IMR-90 (cell line): ENCODE measurements around the gene SEMG1. TPM values are rescaled to one million over a fixed set of nuclear protein-coding genes. Genes with fewer than 3 reads are reported as not detected.

Experiments used
- ATAC-seq: fragments of 200-7000 bp; cut with Tn5 transposase; 2 replicates; pipeline ENCODE4 v1.9.1; 2020; ENCODE audit warnings: low read depth, mild to moderate bottlenecking, moderate library complexity
- BruUV-seq: library from RNA; stranded (reverse); fragments of 400-500 nt; replicated peaks from 2 replicates; lab custom pipeline; 2021; lab: Mats Ljungman, UMichigan
- CTCF ChIA-PET: fragments of 300-600 bp; formaldehyde crosslinking; extraction: SDS; loops from one replicate; lab custom pipeline; 2021; ENCODE audit warnings: antibody characterized with exemption; lab: Yijun Ruan, JAX
- POLR2A ChIA-PET: fragments of 300-600 bp; sonication (Branson Sonifier 250); formaldehyde crosslinking; loops from one replicate; lab custom pipeline; 2022; ENCODE audit warnings: antibody characterized with exemption; ENCODE audit not compliant: unreplicated experiment; lab: Charles Lee
- DNase-seq: peaks from one replicate; pipeline ENCODE4 v3.0.0; 2013
- H2AFZ ChIP-seq: replicated peaks from 2 replicates; pipeline ENCODE3; 2013; ENCODE audit warnings: low read length, mild to moderate bottlenecking; ENCODE audit not compliant: poor library complexity
- H2AK5ac ChIP-seq: 2 replicates; pipeline ENCODE4 v1.6.1; 2013; ENCODE audit warnings: low read depth, low read length, inconsistent platforms
- H2AK9ac ChIP-seq: replicated peaks from 2 replicates; pipeline ENCODE3; 2013; ENCODE audit warnings: mild to moderate bottlenecking, low read depth, low read length, moderate library complexity; ENCODE audit not compliant: poor library complexity
- H2BK120ac ChIP-seq: 2 replicates; pipeline ENCODE4 v1.6.1; 2013; ENCODE audit warnings: low read depth, low read length, inconsistent platforms
- H2BK15ac ChIP-seq: 3 replicates; pipeline ENCODE4 v1.6.1; 2013; ENCODE audit warnings: low read depth, low read length, inconsistent platforms
- H2BK20ac ChIP-seq: 2 replicates; pipeline ENCODE4 v1.6.1; 2013; ENCODE audit warnings: low read depth, mild to moderate bottlenecking, inconsistent platforms, low read length, moderate library complexity
- H2BK5ac ChIP-seq: 2 replicates; pipeline ENCODE4 v1.6.1; 2013; ENCODE audit warnings: mild to moderate bottlenecking, low read depth, low read length, inconsistent platforms; ENCODE audit not compliant: poor library complexity, severe bottlenecking
- H3K14ac ChIP-seq: replicated peaks from 2 replicates; pipeline ENCODE4 v1.6.1; 2013; ENCODE audit warnings: low read depth, low read length, inconsistent platforms
- H3K18ac ChIP-seq: 2 replicates; pipeline ENCODE4 v1.6.1; 2013; ENCODE audit warnings: low read depth, low read length, control low read depth
- H3K23ac ChIP-seq: 2 replicates; pipeline ENCODE4 v1.6.1; 2013; ENCODE audit warnings: low read depth, low read length, inconsistent platforms
- H3K27ac ChIP-seq: 2 replicates; pipeline ENCODE4 v1.5.1; 2013; ENCODE audit warnings: mild to moderate bottlenecking, control low read depth, low read length; ENCODE audit not compliant: insufficient read depth
- H3K27me3 ChIP-seq: 2 replicates; pipeline ENCODE4 v1.6.1; 2013; ENCODE audit warnings: low read length; ENCODE audit not compliant: control insufficient read depth, insufficient read depth
- H3K36me3 ChIP-seq: 2 replicates; pipeline ENCODE4 v1.6.1; 2013; ENCODE audit warnings: low read length, mixed read lengths; ENCODE audit not compliant: control insufficient read depth, insufficient read depth
- H3K4ac ChIP-seq: 2 replicates; pipeline ENCODE4 v1.6.1; 2013; ENCODE audit warnings: low read depth, low read length, inconsistent platforms
- H3K4me1 ChIP-seq: 2 replicates; pipeline ENCODE4 v1.6.1; 2013; ENCODE audit warnings: low read length, mixed read lengths; ENCODE audit not compliant: control insufficient read depth, insufficient read depth
- H3K4me2 ChIP-seq: 2 replicates; pipeline ENCODE4 v1.6.1; 2013; ENCODE audit warnings: low read depth, mild to moderate bottlenecking, control low read depth, low read length, moderate library complexity
- H3K4me3 ChIP-seq: 2 replicates; pipeline ENCODE4 v1.5.1; 2013; ENCODE audit warnings: low read depth, mild to moderate bottlenecking, control low read depth, low read length, moderate library complexity; ENCODE audit not compliant: insufficient read depth
- H3K56ac ChIP-seq: 2 replicates; pipeline ENCODE4 v1.6.1; 2013; ENCODE audit warnings: low read length, inconsistent platforms; ENCODE audit not compliant: insufficient read depth; ENCODE audit errors: extremely low read depth
- H3K79me1 ChIP-seq, 2 experiments: 2 replicates each; pipeline ENCODE4 v1.6.1; 2013; ENCODE audit warnings: low read length in 2 of 2, inconsistent platforms in 1 of 2, low read depth in 1 of 2
- H3K9ac ChIP-seq: 2 replicates; pipeline ENCODE4 v1.6.1; 2013; ENCODE audit warnings: low read depth, low read length, control low read depth
- H3K9me1 ChIP-seq: 2 replicates; pipeline ENCODE4 v1.6.1; 2013; ENCODE audit warnings: low read length, inconsistent platforms; ENCODE audit not compliant: insufficient read depth
- H3K9me3 ChIP-seq: 2 replicates; pipeline ENCODE4 v1.6.1; 2013; ENCODE audit warnings: low read length; ENCODE audit not compliant: control insufficient read depth, insufficient read depth
- H4K20me1 ChIP-seq: 2 replicates; pipeline ENCODE4 v1.6.1; 2013; ENCODE audit warnings: low read length, inconsistent platforms; ENCODE audit not compliant: insufficient read depth
- H4K5ac ChIP-seq: 2 replicates; pipeline ENCODE4 v1.6.1; 2013; ENCODE audit warnings: mild to moderate bottlenecking, low read depth, low read length, control low read depth
- H4K8ac ChIP-seq, 2 experiments: 2 replicates each; pipeline ENCODE4 v1.6.1; 2013; ENCODE audit warnings: low read depth in 2 of 2, low read length in 2 of 2, control low read depth in 1 of 2, inconsistent platforms in 1 of 2
- H4K91ac ChIP-seq: 2 replicates; pipeline ENCODE4 v1.6.1; 2013; ENCODE audit warnings: low read depth, low read length, inconsistent platforms; ENCODE audit not compliant: insufficient read depth
- BHLHE40 ChIP-seq: fragments of 150-350 bp; IDR thresholded peaks from 2 replicates; pipeline ENCODE4 v1.6.1; 2016; ENCODE audit warnings: mild to moderate bottlenecking, low read depth, low read length
- CEBPB ChIP-seq: IDR thresholded peaks from 2 replicates; pipeline ENCODE4 v1.6.1; 2012; ENCODE audit warnings: low read depth, low read length, improper control_type of control experiment
- ELK1 ChIP-seq: fragments of 150-350 bp; IDR thresholded peaks from 2 replicates; pipeline ENCODE4 v1.6.1; 2016; ENCODE audit warnings: low read depth, mild to moderate bottlenecking, low read length, moderate library complexity, borderline replicate concordance
- MAFK ChIP-seq: IDR thresholded peaks from 2 replicates; pipeline ENCODE4 v1.6.1; 2012; ENCODE audit warnings: low read depth, low read length, improper control_type of control experiment
- MAZ ChIP-seq: IDR thresholded peaks from 2 replicates; pipeline ENCODE4 v1.6.1; 2012; ENCODE audit warnings: low read depth, mild to moderate bottlenecking, low read length, improper control_type of control experiment, moderate library complexity, borderline replicate concordance
- MXI1 ChIP-seq: IDR thresholded peaks from 2 replicates; pipeline ENCODE4 v1.6.1; 2012; ENCODE audit warnings: low read depth, mild to moderate bottlenecking, low read length, moderate library complexity, borderline replicate concordance
- NFE2L2 ChIP-seq: fragments of 150-350 bp; IDR thresholded peaks from 2 replicates; pipeline ENCODE4 v1.6.1; 2016; ENCODE audit warnings: low read depth, mild to moderate bottlenecking, low read length
- POLR2A ChIP-seq: IDR thresholded peaks from 2 replicates; pipeline ENCODE4 v1.6.1; 2012; ENCODE audit warnings: mild to moderate bottlenecking, low read depth, low read length
- RCOR1 ChIP-seq: IDR thresholded peaks from 2 replicates; pipeline ENCODE4 v1.6.1; 2012; ENCODE audit warnings: mild to moderate bottlenecking, low read length, improper control_type of control experiment; ENCODE audit not compliant: insufficient replicate concordance
- RFX5 ChIP-seq: IDR thresholded peaks from 2 replicates; pipeline ENCODE4 v1.8.0; 2012; ENCODE audit warnings: low read depth, mild to moderate bottlenecking, low read length, moderate library complexity
- SMC3 ChIP-seq: fragments of 150-350 bp; IDR thresholded peaks from 2 replicates; pipeline ENCODE4 v1.6.1; 2016; ENCODE audit warnings: low read depth, mild to moderate bottlenecking, antibody characterized with exemption, low read length, moderate library complexity
- WGBS, 2 experiments: methylation state at CpG; one replicate each; pipeline versions ENCODE4 v1.1.5 to v1.1.7; 2013; ENCODE audit warnings: missing lambda C conversion rate in 2 of 2; ENCODE audit not compliant: insufficient read length in 1 of 2; ENCODE audit errors: extremely low coverage in 2 of 2; 5-methylcytosine and 5-hydroxymethylcytosine counted together
- dilution Hi-C: fragments of 300-500 bp; cut with HindIII; formaldehyde crosslinking; loops from one replicate; pipeline ENCODE4 v1.14.3; 2018; ENCODE audit warnings: low sequenced_read_pairs; ENCODE audit not compliant: unreplicated experiment
- in situ Hi-C: fragments of 300-500 bp; cut with MboI; formaldehyde crosslinking; loops from 3 replicates; pipeline ENCODE4 v1.14.3; 2019; ENCODE audit warnings: low sequenced_read_pairs, inconsistent platforms, mixed read lengths
- intact Hi-C: fragments of 100-400 bp; cut with micrococcal nuclease; formaldehyde crosslinking; loops from 2 replicates; pipeline ENCODE4 v1.10.0; 2022
- polyA plus RNA-seq, 3 experiments: library from polyadenylated mRNA; depleted of rRNA; stranded (reverse); fragments of >200 nt; gene quantifications; 2 replicates each; pipeline ENCODE4 v1.2.3, GENCODE V29; 2012; ENCODE audit warnings: low replicate concordance in 1 of 3
- total RNA-seq: library from RNA; depleted of rRNA; stranded (reverse); fragments of >200 nt; gene quantifications from 2 replicates; pipeline ENCODE4 v1.2.3, GENCODE V29; 2012
- TF ChIP-seq, protein P1 (sequence below): fragments of 150-350 bp; IDR thresholded peaks from 2 replicates; pipeline ENCODE4 v1.6.1; 2017; ENCODE audit warnings: mild to moderate bottlenecking, antibody characterized with exemption, low read length, low read depth
- TF ChIP-seq, protein P2 (sequence below): conservative IDR thresholded peaks from 2 replicates; pipeline ENCODE4 v1.5.1; 2012; ENCODE audit warnings: mild to moderate bottlenecking, low read depth, low read length, improper control_type of control experiment

SEMG1 gene
- total and polyA plus RNA-seq, 2 of the 4 experiments (the other 2 are of a cell fraction) = not detected

DNA sequence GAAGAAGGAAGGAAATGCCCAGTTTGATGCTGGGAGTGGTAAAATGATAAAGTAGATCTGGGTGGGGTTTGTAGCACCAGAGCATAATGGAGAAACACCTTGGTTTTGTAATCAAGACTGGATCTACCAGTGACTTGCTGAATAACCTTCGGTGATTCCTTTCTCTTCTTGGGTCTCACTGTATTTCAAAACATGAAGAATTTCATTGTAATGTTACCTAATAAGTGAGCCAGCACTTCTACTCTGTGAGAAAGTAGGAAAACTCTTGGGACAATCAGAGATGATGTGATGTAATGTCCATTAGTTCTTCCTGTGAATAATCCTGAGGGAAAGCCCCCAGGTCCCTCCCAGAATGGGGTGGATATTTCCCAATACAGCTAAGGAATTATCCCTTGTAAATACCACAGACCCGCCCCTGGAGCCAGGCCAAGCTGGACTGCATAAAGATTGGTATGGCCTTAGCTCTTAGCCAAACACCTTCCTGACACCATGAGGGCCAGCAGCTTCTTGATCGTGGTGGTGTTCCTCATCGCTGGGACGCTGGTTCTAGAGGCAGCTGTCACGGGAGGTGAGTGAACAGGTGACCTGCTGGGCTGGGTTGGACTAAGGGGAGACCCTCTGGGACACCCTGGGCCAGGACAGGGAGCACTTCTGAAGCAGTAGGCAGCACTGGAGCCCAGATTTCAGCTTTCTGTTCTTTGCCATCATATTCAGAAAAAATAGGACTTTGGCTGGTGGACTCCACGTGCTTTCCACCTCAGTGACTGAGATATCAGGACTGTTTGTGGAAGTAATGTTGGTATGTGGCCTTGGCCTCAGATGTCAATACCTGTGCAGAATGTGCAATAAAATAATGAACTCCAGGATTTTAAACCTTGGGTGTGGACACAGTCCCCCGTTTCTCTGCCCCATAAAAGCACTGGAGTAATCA is 32.1 kb upstream of the SEMG1 start, which contains the start of gene PI3:
Gene PI3, plus strand, starts transcription at position 469 of the 931 bp plus-strand sequence. Its CDS starts 21 bp downstream, at position 490.
- H3K4me2 ChIP-seq = no peak within 1 kb of the TSS
- TF ChIP-seq POLR2A = no peak
- no peak for TF ChIP-seq RCOR1
- TF ChIP-seq BHLHE40 = no peak
- TF ChIP-seq, protein P1, sequence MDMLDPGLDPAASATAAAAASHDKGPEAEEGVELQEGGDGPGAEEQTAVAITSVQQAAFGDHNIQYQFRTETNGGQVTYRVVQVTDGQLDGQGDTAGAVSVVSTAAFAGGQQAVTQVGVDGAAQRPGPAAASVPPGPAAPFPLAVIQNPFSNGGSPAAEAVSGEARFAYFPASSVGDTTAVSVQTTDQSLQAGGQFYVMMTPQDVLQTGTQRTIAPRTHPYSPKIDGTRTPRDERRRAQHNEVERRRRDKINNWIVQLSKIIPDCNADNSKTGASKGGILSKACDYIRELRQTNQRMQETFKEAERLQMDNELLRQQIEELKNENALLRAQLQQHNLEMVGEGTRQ = no peak
- TF ChIP-seq, protein P2, sequence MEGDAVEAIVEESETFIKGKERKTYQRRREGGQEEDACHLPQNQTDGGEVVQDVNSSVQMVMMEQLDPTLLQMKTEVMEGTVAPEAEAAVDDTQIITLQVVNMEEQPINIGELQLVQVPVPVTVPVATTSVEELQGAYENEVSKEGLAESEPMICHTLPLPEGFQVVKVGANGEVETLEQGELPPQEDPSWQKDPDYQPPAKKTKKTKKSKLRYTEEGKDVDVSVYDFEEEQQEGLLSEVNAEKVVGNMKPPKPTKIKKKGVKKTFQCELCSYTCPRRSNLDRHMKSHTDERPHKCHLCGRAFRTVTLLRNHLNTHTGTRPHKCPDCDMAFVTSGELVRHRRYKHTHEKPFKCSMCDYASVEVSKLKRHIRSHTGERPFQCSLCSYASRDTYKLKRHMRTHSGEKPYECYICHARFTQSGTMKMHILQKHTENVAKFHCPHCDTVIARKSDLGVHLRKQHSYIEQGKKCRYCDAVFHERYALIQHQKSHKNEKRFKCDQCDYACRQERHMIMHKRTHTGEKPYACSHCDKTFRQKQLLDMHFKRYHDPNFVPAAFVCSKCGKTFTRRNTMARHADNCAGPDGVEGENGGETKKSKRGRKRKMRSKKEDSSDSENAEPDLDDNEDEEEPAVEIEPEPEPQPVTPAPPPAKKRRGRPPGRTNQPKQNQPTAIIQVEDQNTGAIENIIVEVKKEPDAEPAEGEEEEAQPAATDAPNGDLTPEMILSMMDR = no peak
- TF ChIP-seq MXI1 = no peak
- no peak for TF ChIP-seq NFE2L2
- no peak for TF ChIP-seq SMC3
- TF ChIP-seq MAZ = no peak
- TF ChIP-seq CEBPB = no peak
- TF ChIP-seq ELK1 = no peak
- TF ChIP-seq MAFK = no peak
- no peak for TF ChIP-seq RFX5
- DNase-seq = no peak
- H2BK120ac ChIP-seq = no peak within 1 kb of the TSS
- H2AK5ac ChIP-seq = no peak within 1 kb of the TSS
- H3K23ac ChIP-seq = no peak within 1 kb of the TSS
- H2BK20ac ChIP-seq = no peak within 1 kb of the TSS
- H3K9me1 ChIP-seq = no peaks in the 10 kb centered on the region
- no peaks in the 10 kb centered on the region for H4K20me1 ChIP-seq
- in situ Hi-C loops (no loop called here), intact Hi-C loops (loop anchor here (5.0 kb wide), 1 partner anchor 802 kb away; no protein-coding TSS in a partner anchor), dilution Hi-C loops (no loop called here)
- no peaks in the 10 kb centered on the region for H3K9me3 ChIP-seq
- no TSS peak for BruUV-seq
- ChIA-PET CTCF (no interaction called here), POLR2A (no interaction called here)
- H3K9ac ChIP-seq = no peak within 1 kb of the TSS
- H3K36me3 ChIP-seq = no peaks in the 10 kb centered on the region
- peaks cover 4% of the 10 kb centered on the region for H3K27me3 ChIP-seq
- no peak within 1 kb of the TSS for H3K4me3 ChIP-seq
- H2AK9ac ChIP-seq = no peak within 1 kb of the TSS
- no peaks in the 10 kb centered on the region for H3K79me1 ChIP-seq
- H4K8ac ChIP-seq = no peak within 1 kb of the TSS
- no peak within 1 kb of the TSS for H3K56ac ChIP-seq
- H3K4me1 ChIP-seq = no peaks in the 10 kb centered on the region
- no peak within 1 kb of the TSS for H4K91ac ChIP-seq
- no peak within 1 kb of the TSS for H3K4ac ChIP-seq
- no peak for ATAC-seq
- no peak within 1 kb of the TSS for H2BK15ac ChIP-seq
- no peak within 1 kb of the TSS for H2BK5ac ChIP-seq
- H3K14ac ChIP-seq = no peak within 1 kb of the TSS
- no peak within 1 kb of the TSS for H2AFZ ChIP-seq
- WGBS, 2 experiments = 0% methylated on average over 1 of the region's 8 CpGs; no CpG with 5 or more reads in 1 of the 2 experiments
- no peak within 1 kb of the TSS for H4K5ac ChIP-seq
- H3K27ac ChIP-seq = no peak within 1 kb of the TSS
- H3K18ac ChIP-seq = no peak within 1 kb of the TSS
